Thoracic aorta (tissue), 2 donors: ENCODE results near the gene SLC24A3. TPM values are rescaled to one million over a fixed set of nuclear protein-coding genes. Genes with fewer than 3 reads are reported as not detected.

Source experiments
- ATAC-seq: fragments of 150-250 bp; one replicate; pipeline ENCODE4 v1.8.0; 2017; ENCODE audit warnings: low read depth; ENCODE audit not compliant: insufficient number of reproducible peaks, low FRiP score
- DNase-seq: peaks from one replicate; pipeline ENCODE4 v3.0.0-alpha.2; 2020; ENCODE audit warnings: low spot score
- H3K27ac ChIP-seq, 2 donors: fragments of 200-600 bp; sonication (generic); 1 replicate in 1 of 2; 2 replicates in 1 of 2; pipeline ENCODE4 v1.5.1; 2016; ENCODE audit warnings: mild to moderate bottlenecking in 2 of 2, moderate library complexity in 2 of 2
- H3K27me3 ChIP-seq: fragments of 200-600 bp; sonication (generic); replicated peaks from 2 replicates; pipeline ENCODE4 v1.6.0; 2016; ENCODE audit warnings: mild to moderate bottlenecking; ENCODE audit not compliant: insufficient read depth
- H3K36me3 ChIP-seq: fragments of 200-600 bp; sonication (generic); one replicate; pipeline ENCODE4 v1.5.1; 2016
- H3K4me1 ChIP-seq, 2 donors: fragments of 200-600 bp; sonication (generic); 1 replicate in 1 of 2; 2 replicates in 1 of 2; pipeline versions ENCODE4 v1.5.1 to v1.6.0; 2016; ENCODE audit warnings: low read depth in 2 of 2, mild to moderate bottlenecking in 1 of 2; ENCODE audit not compliant: control insufficient read depth in 1 of 2
- H3K4me3 ChIP-seq: fragments of 200-600 bp; sonication (generic); 2 replicates; pipeline ENCODE4 v1.5.1; 2016; ENCODE audit warnings: mild to moderate bottlenecking
- H3K9me3 ChIP-seq: fragments of 200-600 bp; sonication (generic); 2 replicates; pipeline ENCODE4 v1.5.1; 2016
- total RNA-seq, 2 donors: library from RNA; depleted of rRNA; stranded (reverse); fragments of >200 nt; gene quantifications; one replicate each; pipeline versions ENCODE4 v1.1.0 to v1.2.3, GENCODE V29; 2016
- TF ChIP-seq, protein P1 (sequence below): fragments of 200-600 bp; sonication (generic); IDR thresholded peaks from one replicate; pipeline ENCODE4 v1.5.1; 2019; ENCODE audit warnings: antibody characterized with exemption

Gene SLC24A3
- total RNA-seq, result 10 to 100 TPM in 1 of 2 donors, 1 to 10 TPM in 1; 8.3 to 31.4 TPM

DNA sequence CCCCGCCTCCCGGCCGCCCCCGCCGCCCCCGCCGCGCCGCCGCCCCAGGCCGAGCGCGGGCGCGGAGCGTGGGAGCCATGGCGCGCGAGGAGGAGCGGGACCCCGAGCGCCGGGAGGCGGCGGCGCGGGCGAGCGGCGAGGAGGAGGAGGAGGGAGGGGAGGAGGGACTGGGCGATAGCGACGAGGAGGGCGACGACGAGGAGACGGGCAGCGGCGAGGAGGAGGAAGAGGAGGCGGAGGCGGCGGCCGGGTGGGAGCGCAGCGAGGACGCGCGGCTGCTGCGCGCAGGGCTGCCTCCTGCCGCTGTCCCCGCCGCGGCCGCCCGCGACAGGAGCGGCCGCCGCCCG lies at the start of gene SLC24A3:
Gene SLC24A3, plus strand, starts transcription at position 174 of the 347 bp plus-strand sequence.
- Histone ChIP-seq H3K4me3 (peak within 1 kb of the TSS; percentile 78), H3K9me3 (no peaks in the 10 kb centered on the region), H3K27ac (peak within 1 kb of the TSS; percentile 41 to 60), H3K36me3 (no peaks in the 10 kb centered on the region), H3K4me1 (peaks cover 4 to 23% of the 10 kb centered on the region in 2 donors), H3K27me3 (no peaks in the 10 kb centered on the region)
- ATAC-seq (peak; percentile 31), DNase-seq (no peak)
- TF ChIP-seq, protein P1, sequence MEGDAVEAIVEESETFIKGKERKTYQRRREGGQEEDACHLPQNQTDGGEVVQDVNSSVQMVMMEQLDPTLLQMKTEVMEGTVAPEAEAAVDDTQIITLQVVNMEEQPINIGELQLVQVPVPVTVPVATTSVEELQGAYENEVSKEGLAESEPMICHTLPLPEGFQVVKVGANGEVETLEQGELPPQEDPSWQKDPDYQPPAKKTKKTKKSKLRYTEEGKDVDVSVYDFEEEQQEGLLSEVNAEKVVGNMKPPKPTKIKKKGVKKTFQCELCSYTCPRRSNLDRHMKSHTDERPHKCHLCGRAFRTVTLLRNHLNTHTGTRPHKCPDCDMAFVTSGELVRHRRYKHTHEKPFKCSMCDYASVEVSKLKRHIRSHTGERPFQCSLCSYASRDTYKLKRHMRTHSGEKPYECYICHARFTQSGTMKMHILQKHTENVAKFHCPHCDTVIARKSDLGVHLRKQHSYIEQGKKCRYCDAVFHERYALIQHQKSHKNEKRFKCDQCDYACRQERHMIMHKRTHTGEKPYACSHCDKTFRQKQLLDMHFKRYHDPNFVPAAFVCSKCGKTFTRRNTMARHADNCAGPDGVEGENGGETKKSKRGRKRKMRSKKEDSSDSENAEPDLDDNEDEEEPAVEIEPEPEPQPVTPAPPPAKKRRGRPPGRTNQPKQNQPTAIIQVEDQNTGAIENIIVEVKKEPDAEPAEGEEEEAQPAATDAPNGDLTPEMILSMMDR, result no peak

DNA sequence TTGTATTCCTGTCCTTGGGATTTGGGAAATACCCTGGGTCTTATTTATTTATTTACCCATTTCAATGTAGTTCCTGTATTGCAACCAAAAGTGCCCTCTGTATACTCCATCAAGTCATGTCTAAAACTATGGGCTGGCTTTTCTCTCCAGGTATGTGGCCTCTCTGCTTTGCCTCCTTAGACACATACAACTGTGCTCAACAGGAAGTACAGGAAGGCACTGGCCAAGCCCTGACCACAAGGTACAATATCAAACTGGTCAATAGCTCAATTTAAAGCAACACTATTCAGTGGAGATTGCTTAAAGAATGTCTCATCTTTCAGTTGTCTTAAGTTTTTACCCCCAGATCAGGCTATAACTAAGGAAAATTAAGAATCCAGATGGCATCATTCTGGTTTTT lies 42.3 kb upstream of the SLC24A3 start:
- H3K36me3 ChIP-seq, result no peaks in the 10 kb centered on the region
- DNase-seq (no peak), ATAC-seq (no peak)
- H3K4me1 ChIP-seq, result no peaks in the 10 kb centered on the region
- H3K27me3 ChIP-seq, result no peaks in the 10 kb centered on the region
- no peak overlapping the region for H3K4me3 ChIP-seq
- no peaks in the 10 kb centered on the region for H3K9me3 ChIP-seq
- TF ChIP-seq, protein P1, result no peak
- H3K27ac ChIP-seq, result no peak overlapping the region

DNA sequence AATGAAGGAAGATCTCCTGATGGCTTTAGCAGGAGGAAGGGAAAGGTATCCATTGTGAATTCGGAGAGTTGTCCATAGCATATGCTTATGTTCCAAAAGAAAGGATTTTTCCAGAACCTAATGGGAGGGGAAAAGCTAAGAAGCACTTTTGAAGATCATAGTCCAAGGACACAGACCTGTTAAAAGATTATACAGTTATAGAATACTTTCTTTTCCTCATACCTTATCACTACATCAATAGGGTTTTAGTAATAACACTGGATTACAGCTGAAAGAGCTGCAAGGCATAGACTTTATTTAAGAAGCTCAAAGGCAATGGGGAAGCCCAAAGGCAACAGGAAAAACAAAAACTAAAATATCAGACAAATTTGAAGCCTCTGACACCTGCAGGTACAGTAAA lies 39.8 kb upstream of the SLC24A3 start:
- DNase-seq (no peak), ATAC-seq (no peak)
- no peaks in the 10 kb centered on the region for H3K27me3 ChIP-seq
- H3K27ac ChIP-seq, result no peak overlapping the region
- TF ChIP-seq, protein P1, result no peak
- H3K36me3 ChIP-seq, result no peaks in the 10 kb centered on the region
- H3K4me1 ChIP-seq, result no peaks in the 10 kb centered on the region
- no peaks in the 10 kb centered on the region for H3K9me3 ChIP-seq
- no peak overlapping the region for H3K4me3 ChIP-seq

DNA sequence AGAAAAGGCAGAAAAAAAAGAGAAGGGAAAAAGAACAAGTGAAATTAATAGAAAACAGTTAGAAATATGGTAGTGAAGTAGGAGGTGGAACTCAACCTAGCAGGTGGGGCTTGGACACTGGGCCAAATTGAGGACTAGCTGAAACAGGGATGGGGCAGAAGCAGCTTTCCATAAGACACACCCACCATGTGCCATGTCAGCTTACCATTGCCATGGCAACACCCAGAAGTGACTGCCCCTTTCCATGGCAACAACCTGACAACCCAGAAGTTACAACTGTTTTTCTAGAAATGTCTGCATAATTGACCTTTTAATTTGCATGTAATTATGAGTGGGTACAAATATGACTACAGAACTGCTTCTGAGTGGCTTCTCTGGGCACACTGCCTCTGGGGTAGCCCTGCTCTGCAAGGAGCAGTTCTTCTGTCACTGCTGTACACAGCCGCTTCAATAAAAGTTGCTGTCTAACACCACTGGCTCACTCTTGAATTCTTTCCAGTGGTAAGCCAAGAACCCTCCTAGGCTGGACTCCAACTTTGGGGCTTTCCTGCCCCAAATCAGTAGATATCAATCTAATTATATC lies 35.9 kb upstream of the SLC24A3 start:
- Histone ChIP-seq H3K27ac (no peak overlapping the region), H3K4me1 (no peaks in the 10 kb centered on the region), H3K9me3 (no peaks in the 10 kb centered on the region), H3K4me3 (no peak overlapping the region), H3K27me3 (no peaks in the 10 kb centered on the region), H3K36me3 (no peaks in the 10 kb centered on the region)
- DNase-seq, result no peak
- ATAC-seq, result no peak
- TF ChIP-seq, protein P1, result no peak

DNA sequence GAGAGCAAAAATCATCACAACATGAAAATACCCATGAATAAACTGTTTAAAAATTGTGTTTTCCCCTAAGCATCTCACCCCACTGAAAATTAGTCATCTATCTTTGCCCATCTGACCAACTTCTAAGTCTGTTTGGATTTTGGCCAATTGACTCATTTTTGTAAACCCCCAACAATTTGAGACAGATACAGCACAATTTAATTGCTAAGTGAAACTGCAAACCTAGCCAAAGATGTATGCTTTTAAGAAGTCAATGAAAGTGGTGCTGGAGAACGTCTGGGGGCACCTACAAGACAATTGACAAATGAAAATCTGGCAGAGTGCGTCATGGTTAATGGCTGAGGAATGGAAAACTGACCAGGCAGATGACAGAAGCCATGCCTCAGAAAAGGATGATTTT lies 30.9 kb upstream of the SLC24A3 start:
- no peaks in the 10 kb centered on the region for H3K9me3 ChIP-seq
- no peak for ATAC-seq
- no peak overlapping the region for H3K27ac ChIP-seq
- H3K27me3 ChIP-seq, result no peaks in the 10 kb centered on the region
- TF ChIP-seq, protein P1, result no peak
- H3K4me3 ChIP-seq, result no peak overlapping the region
- H3K4me1 ChIP-seq, result no peaks in the 10 kb centered on the region
- no peaks in the 10 kb centered on the region for H3K36me3 ChIP-seq
- DNase-seq, result no peak
